ENCODE measurements around the gene TRMT6. TPM values are rescaled to one million over a fixed set of nuclear protein-coding genes. Genes with fewer than 3 reads are reported as not detected.

The TRMT6 gene
- total and polyA plus RNA-seq, 10 donors, result 8.5 to 15.2 (median 10.9) TPM

DNA sequence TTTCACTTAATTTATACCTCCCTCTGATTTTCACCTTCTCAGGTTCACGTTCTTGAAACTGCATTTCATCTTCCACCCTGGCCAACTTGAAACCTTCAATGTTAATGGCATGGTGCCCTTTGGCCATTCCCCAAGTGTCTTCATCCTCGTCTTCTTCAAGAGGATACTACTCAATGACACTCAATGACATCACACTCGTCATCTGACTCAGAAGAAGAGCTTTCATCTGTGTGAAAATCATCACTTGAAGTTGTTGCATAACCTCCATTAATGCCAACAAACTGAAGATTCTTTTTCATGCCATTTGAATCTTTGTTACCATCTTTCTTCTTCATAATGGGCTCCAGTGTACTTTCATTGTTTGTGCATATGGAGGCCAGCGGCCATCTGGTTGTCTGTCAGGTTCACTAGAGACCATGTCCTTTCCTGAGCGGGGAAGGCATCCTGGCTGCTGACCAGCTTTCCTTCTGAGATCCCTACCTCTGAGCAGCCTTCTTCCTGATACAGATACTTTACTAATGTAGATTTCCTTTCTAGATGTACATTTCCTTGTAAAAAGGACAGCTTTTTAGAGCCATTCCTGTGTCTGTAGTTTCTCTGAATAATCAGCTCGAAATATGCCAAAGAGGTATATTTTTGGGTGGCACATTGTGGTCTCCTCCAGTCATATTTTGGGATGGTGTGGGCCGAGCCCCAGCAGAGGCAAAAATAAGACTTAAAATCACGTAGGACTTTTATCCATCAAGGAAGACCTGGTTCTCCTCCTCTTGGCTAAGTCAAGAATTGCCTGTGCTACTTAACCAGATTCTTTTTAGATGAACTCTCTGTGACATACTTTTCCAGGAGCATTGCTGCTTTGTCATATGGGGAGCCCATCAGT is 21.3 kb downstream of the TRMT6 start:
- TF ChIP-seq POLR2AphosphoS5 (IDR thresholded peaks at IDR 0.05) (no peak), POLR2A (IDR thresholded peaks at IDR 0.05) (no peak)
- TF ChIP-seq, protein P1, sequence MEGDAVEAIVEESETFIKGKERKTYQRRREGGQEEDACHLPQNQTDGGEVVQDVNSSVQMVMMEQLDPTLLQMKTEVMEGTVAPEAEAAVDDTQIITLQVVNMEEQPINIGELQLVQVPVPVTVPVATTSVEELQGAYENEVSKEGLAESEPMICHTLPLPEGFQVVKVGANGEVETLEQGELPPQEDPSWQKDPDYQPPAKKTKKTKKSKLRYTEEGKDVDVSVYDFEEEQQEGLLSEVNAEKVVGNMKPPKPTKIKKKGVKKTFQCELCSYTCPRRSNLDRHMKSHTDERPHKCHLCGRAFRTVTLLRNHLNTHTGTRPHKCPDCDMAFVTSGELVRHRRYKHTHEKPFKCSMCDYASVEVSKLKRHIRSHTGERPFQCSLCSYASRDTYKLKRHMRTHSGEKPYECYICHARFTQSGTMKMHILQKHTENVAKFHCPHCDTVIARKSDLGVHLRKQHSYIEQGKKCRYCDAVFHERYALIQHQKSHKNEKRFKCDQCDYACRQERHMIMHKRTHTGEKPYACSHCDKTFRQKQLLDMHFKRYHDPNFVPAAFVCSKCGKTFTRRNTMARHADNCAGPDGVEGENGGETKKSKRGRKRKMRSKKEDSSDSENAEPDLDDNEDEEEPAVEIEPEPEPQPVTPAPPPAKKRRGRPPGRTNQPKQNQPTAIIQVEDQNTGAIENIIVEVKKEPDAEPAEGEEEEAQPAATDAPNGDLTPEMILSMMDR (IDR thresholded peaks at IDR 0.05 in 8 of 11, conservative IDR thresholded peaks at IDR 0.05 in 3 of 11), result no peak
- WGBS, 5 donors, result 72 to 78% (median 76%) methylated on average over 8 of the region's 8 CpGs
- Histone ChIP-seq H3K27ac (no peak overlapping the region), H3K4me3 (no peak overlapping the region), H3K4me1 (peaks cover 0 to 6% (median 0%) of the 10 kb centered on the region in 6 donors), H3K36me3 (no peaks in the 10 kb centered on the region), H3K9me3 (no peaks in the 10 kb centered on the region), H3K27me3 (replicated peaks in 1 of 7) (peaks cover 0 to 16% (median 0%) of the 10 kb centered on the region in 7 donors)
- no peak for DNase-seq
- intact Hi-C loops (cut with DNase I; ENCODE audit: low total_unique reads), result no loop called here

DNA sequence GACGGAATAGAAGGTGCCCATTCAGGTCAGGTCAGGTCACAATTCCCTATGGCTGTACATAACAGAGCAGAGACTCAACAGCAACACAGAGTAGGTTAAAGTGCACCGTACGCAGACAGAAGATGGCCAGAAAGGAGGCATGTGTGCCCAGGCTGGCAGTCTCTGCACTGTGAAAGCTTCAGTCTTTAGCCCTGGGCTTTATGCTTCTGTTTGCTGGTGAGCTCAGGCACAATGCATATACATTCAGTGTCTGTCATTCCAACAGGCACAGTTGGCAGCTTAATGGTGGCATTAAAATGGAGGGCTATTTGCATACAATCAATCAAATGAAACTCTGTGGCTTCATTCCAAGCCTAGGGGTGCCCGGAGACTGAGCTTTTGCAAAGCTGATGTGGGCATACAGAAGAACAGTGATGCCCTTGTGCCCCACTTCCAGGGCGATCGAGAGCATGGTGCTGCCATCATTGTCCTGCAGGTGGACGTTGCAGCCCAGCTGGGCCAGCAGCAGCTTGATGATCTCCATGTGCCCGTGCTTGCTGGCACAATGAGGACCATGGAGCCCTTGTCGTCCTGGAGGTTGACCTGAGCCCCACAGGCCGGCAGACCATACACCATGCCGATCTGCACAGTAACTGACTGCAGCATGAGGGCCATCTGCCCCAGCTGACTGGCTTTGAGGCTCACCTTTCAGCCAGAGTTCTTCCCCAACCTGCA is 22.4 kb downstream of the TRMT6 start:
- Histone ChIP-seq H3K36me3 (no peaks in the 10 kb centered on the region), H3K27me3 (replicated peaks in 1 of 7) (peaks cover 0 to 16% (median 0%) of the 10 kb centered on the region in 7 donors), H3K4me3 (no peak overlapping the region), H3K4me1 (no peaks in the 10 kb centered on the region), H3K9me3 (no peaks in the 10 kb centered on the region), H3K27ac (no peak overlapping the region)
- WGBS, 5 donors, result 77 to 90% (median 79%) methylated on average over 8 to 11 of the region's 11 CpGs
- no peak for DNase-seq
- TF ChIP-seq, protein P1 (IDR thresholded peaks at IDR 0.05 in 8 of 11, conservative IDR thresholded peaks at IDR 0.05 in 3 of 11), result no peak
- TF ChIP-seq POLR2AphosphoS5 (IDR thresholded peaks at IDR 0.05) (no peak), POLR2A (IDR thresholded peaks at IDR 0.05) (no peak)
- intact Hi-C loops (cut with DNase I; ENCODE audit: low total_unique reads), result no loop called here

DNA sequence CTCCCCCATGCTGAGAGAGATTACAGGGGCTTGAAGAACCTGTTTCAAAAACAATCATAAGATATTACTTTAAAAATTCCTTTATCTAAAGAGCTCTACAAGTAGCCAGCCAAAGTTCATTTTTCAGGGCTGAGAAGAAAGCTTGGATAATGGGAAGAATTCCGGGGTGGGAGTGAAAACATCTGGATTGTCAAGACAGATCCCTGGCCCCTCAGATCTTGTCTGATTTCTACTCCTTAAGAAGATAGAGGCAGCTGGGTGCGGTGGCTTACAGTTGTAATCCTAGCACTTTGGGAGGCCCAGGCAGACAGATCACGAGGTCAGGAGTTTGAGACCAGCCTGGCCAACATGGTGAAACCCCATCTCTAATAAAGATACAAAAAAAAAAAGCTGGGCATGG is 24.8 kb downstream of the TRMT6 start:
- Histone ChIP-seq H3K27me3 (replicated peaks in 1 of 7) (peaks cover 0 to 16% (median 0%) of the 10 kb centered on the region in 7 donors), H3K27ac (no peak overlapping the region), H3K9me3 (no peaks in the 10 kb centered on the region), H3K36me3 (no peaks in the 10 kb centered on the region), H3K4me3 (no peak overlapping the region), H3K4me1 (no peaks in the 10 kb centered on the region)
- 69 to 81% (median 73%) methylated on average over 3 of the region's 3 CpGs for WGBS, 5 donors
- DNase-seq, result no peak
- intact Hi-C loops (cut with DNase I; ENCODE audit: low total_unique reads), result no loop called here
- TF ChIP-seq, protein P1 (IDR thresholded peaks at IDR 0.05 in 8 of 11, conservative IDR thresholded peaks at IDR 0.05 in 3 of 11), result no peak
- TF ChIP-seq POLR2A (IDR thresholded peaks at IDR 0.05), result no peak
- no peak for TF ChIP-seq POLR2AphosphoS5 (IDR thresholded peaks at IDR 0.05)

DNA sequence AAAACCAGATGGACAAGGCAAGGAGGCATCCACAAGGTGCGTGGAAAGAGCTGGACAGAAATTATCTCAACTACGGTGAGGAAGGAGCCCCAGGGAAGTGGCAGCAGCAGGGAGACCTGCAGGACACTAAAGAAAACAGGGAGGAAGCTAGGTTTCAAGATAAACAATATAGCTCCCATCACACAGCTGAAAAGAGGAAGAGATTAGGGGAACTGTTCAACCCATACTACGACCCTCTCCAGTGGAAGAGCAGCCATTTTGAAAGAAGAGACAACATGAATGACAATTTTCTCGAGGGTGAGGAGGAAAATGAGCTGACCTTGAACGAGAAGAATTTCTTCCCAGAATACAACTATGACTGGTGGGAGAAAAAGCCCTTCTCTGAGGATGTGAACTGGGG is 26.8 kb downstream of the TRMT6 start:
- TF ChIP-seq, protein P1 (IDR thresholded peaks at IDR 0.05 in 8 of 11, conservative IDR thresholded peaks at IDR 0.05 in 3 of 11), result no peak
- TF ChIP-seq POLR2A (IDR thresholded peaks at IDR 0.05), result no peak
- no peak for TF ChIP-seq POLR2AphosphoS5 (IDR thresholded peaks at IDR 0.05)
- no peaks in the 10 kb centered on the region for H3K9me3 ChIP-seq
- H3K27me3 ChIP-seq (replicated peaks in 1 of 7), result peaks cover 0 to 10% (median 0%) of the 10 kb centered on the region in 7 donors
- H3K4me3 ChIP-seq, result no peak overlapping the region
- WGBS, 5 donors, result 48 to 53% (median 51%) methylated on average over 5 of the region's 5 CpGs
- peaks cover 0 to 7% (median 0%) of the 10 kb centered on the region in 6 donors for H3K4me1 ChIP-seq
- no peak overlapping the region for H3K27ac ChIP-seq
- intact Hi-C loops (cut with DNase I; ENCODE audit: low total_unique reads), result no loop called here
- no peaks in the 10 kb centered on the region for H3K36me3 ChIP-seq
- no peak for DNase-seq

All from spleen (tissue), 11 donors.